Osteoblast (primary cell): Measurements from ENCODE around the gene ABCG4. TPM values are rescaled to one million over a fixed set of nuclear protein-coding genes. Genes with fewer than 3 reads are reported as not detected.
"Not testable (repeated sequence)": the region's sequence is repeated elsewhere in the genome, so short reads cannot be mapped to it uniquely, and the experiment has no call there.

Source experiments
- DNase-seq: peaks from one replicate; pipeline ENCODE4 v3.0.0; 2011; ENCODE audit warnings: low spot score, mixed read lengths; ENCODE audit not compliant: insufficient read length; ENCODE audit errors: missing footprints
- H2AFZ ChIP-seq: 2 replicates; pipeline ENCODE4 v1.6.0; 2011; ENCODE audit warnings: mild to moderate bottlenecking, low read length
- H3K27ac ChIP-seq: 2 replicates; pipeline ENCODE4 v1.5.1; 2011; ENCODE audit warnings: mild to moderate bottlenecking, low read depth, low read length, moderate library complexity
- H3K27me3 ChIP-seq: 2 replicates; pipeline ENCODE4 v1.6.0; 2012; ENCODE audit warnings: mild to moderate bottlenecking, control low read depth, inconsistent platforms, low read length, moderate library complexity; ENCODE audit not compliant: insufficient read depth
- H3K36me3 ChIP-seq: 2 replicates; pipeline ENCODE4 v1.5.1; 2011; ENCODE audit warnings: mild to moderate bottlenecking, low read length, control low read depth, moderate library complexity; ENCODE audit not compliant: insufficient read depth
- H3K4me1 ChIP-seq: 2 replicates; pipeline ENCODE4 v1.5.1; 2011; ENCODE audit warnings: mild to moderate bottlenecking, low read length, control low read depth, moderate library complexity; ENCODE audit not compliant: insufficient read depth
- H3K4me2 ChIP-seq: 2 replicates; pipeline ENCODE4 v1.6.0; 2011; ENCODE audit warnings: mild to moderate bottlenecking, low read length; ENCODE audit not compliant: insufficient read depth
- H3K4me3 ChIP-seq: fragments of 200-600 bp; sonication (generic); 3 replicates; pipeline ENCODE4 v1.5.1; 2012; ENCODE audit warnings: mild to moderate bottlenecking, low read length, inconsistent platforms; ENCODE audit not compliant: insufficient read depth
- H3K79me2 ChIP-seq: 2 replicates; pipeline ENCODE4 v1.6.0; 2012; ENCODE audit warnings: mild to moderate bottlenecking, low read length, control low read depth, inconsistent platforms; ENCODE audit not compliant: insufficient read depth
- H3K9me3 ChIP-seq: 2 replicates; pipeline ENCODE4 v1.5.1; 2011; ENCODE audit warnings: low read depth, low read length, control low read depth
- H4K20me1 ChIP-seq: 2 replicates; pipeline ENCODE4 v1.6.0; 2012; ENCODE audit warnings: mild to moderate bottlenecking, low read length, control low read depth; ENCODE audit not compliant: insufficient read depth
- CTCF ChIP-seq: IDR thresholded peaks from 2 replicates; pipeline ENCODE4 v1.5.1; 2011; ENCODE audit warnings: mild to moderate bottlenecking, low read depth, low read length, moderate library complexity; ENCODE audit errors: extremely low read depth
- total RNA-seq: library from RNA; depleted of rRNA; stranded (reverse); fragments of >200 nt; gene quantifications from 2 replicates; pipeline ENCODE4 v1.2.3, GENCODE V29; 2012

Gene ABCG4
- total RNA-seq, 1 donor, result not detected

- Histone ChIP-seq H3K27ac (no peak overlapping the region), H3K27me3 (no peaks in the 10 kb centered on the region), H4K20me1 (peaks cover 11% of the 10 kb centered on the region), H3K4me3 (no peak overlapping the region), H3K4me1 (peaks cover 10% of the 10 kb centered on the region), H3K79me2 (peaks cover 35% of the 10 kb centered on the region), H3K9me3 (no peaks in the 10 kb centered on the region), H3K4me2 (no peak overlapping the region), H3K36me3 (peaks cover 15% of the 10 kb centered on the region), H2AFZ (no peak overlapping the region)
- peak; percentile 13 for DNase-seq
- TF ChIP-seq CTCF, result no peak
These were observed 23.0 kb upstream of the ABCG4 start for GRCh38 chr11:119125821-119126220.

- H3K27me3 ChIP-seq, result no peaks in the 10 kb centered on the region
- peaks cover 11% of the 10 kb centered on the region for H4K20me1 ChIP-seq
- H3K27ac ChIP-seq, result no peak overlapping the region
- H2AFZ ChIP-seq, result no peak overlapping the region
- peaks cover 8% of the 10 kb centered on the region for H3K4me1 ChIP-seq
- H3K79me2 ChIP-seq, result peaks cover 31% of the 10 kb centered on the region
- no peak for TF ChIP-seq CTCF
- DNase-seq, result peak; percentile 14
- H3K4me3 ChIP-seq, result no peak overlapping the region
- H3K9me3 ChIP-seq, result no peaks in the 10 kb centered on the region
- no peak overlapping the region for H3K4me2 ChIP-seq
- peaks cover 24% of the 10 kb centered on the region for H3K36me3 ChIP-seq
These were observed 22.1 kb upstream of the ABCG4 start for GRCh38 chr11:119126675-119127268.

- no peak for TF ChIP-seq CTCF
- Histone ChIP-seq H3K4me3 (no peak overlapping the region), H3K27ac (no peak overlapping the region), H3K4me2 (no peak overlapping the region), H2AFZ (no peak overlapping the region), H3K79me2 (peaks cover 6% of the 10 kb centered on the region), H3K27me3 (no peaks in the 10 kb centered on the region), H3K36me3 (peaks cover 43% of the 10 kb centered on the region), H3K4me1 (no peaks in the 10 kb centered on the region), H4K20me1 (peaks cover 3% of the 10 kb centered on the region), H3K9me3 (no peaks in the 10 kb centered on the region)
- no peak for DNase-seq
These were observed 18.2 kb upstream of the ABCG4 start for GRCh38 chr11:119130662-119131061.

- Histone ChIP-seq H3K4me2 (no peak overlapping the region), H3K27ac (no peak overlapping the region), H3K36me3 (peaks cover 43% of the 10 kb centered on the region), H3K4me1 (no peaks in the 10 kb centered on the region), H2AFZ (no peak overlapping the region), H3K79me2 (no peaks in the 10 kb centered on the region), H3K4me3 (no peak overlapping the region), H4K20me1 (peaks cover 3% of the 10 kb centered on the region), H3K27me3 (peaks cover 5% of the 10 kb centered on the region), H3K9me3 (no peaks in the 10 kb centered on the region)
- DNase-seq, result peak; percentile 69
- TF ChIP-seq CTCF, result peak; percentile 70
These were observed 14.4 kb upstream of the ABCG4 start for GRCh38 chr11:119134389-119134978.

GRCh38 chr11:119139276-119139675 lies 9.6 kb upstream of the ABCG4 start:
- not testable (repeated sequence) for H2AFZ ChIP-seq, H3K4me3 ChIP-seq, H3K9me3 ChIP-seq, H3K4me1 ChIP-seq, H3K27ac ChIP-seq, H4K20me1 ChIP-seq, H3K36me3 ChIP-seq, H3K79me2 ChIP-seq, H3K27me3 ChIP-seq, DNase-seq, H3K4me2 ChIP-seq
